Chondrocyte (in vitro differentiated cells): ENCODE measurements around the gene CALHM3. TPM values are rescaled to one million over a fixed set of nuclear protein-coding genes. Genes with fewer than 3 reads are reported as not detected.
A peak's percentile ranks its signal among the peaks of the same experiment; 100 is the strongest.

Source experiments
- DNase-seq: peaks from one replicate; pipeline ENCODE4 v3.0.0; 2021; ENCODE audit warnings: mixed read lengths, low spot score
- H3K27ac Mint-ChIP-seq: one replicate; pipeline ENCODE4 v1.8.0; 2021; ENCODE audit warnings: mild to moderate bottlenecking, moderate library complexity, mixed read lengths; ENCODE audit not compliant: unreplicated experiment
- H3K27me3 Mint-ChIP-seq: 2 replicates; pipeline ENCODE4 v1.8.0; 2021; ENCODE audit warnings: low read depth, mixed read lengths
- H3K36me3 Mint-ChIP-seq: 2 replicates; pipeline ENCODE4 v1.8.0; 2021; ENCODE audit warnings: low read depth, mixed read lengths
- H3K4me1 Mint-ChIP-seq: 2 replicates; pipeline ENCODE4 v1.8.0; 2021; ENCODE audit warnings: low read depth, mild to moderate bottlenecking, mixed read lengths
- H3K4me3 Mint-ChIP-seq: one replicate; pipeline ENCODE4 v1.8.0; 2021; ENCODE audit warnings: mild to moderate bottlenecking, moderate library complexity, mixed read lengths; ENCODE audit not compliant: unreplicated experiment
- H3K9me3 Mint-ChIP-seq: 2 replicates; pipeline ENCODE4 v1.8.0; 2021; ENCODE audit warnings: low read depth, mixed read lengths
- CTCF ChIP-seq: fragments of 200-600 bp; sonication (generic); IDR thresholded peaks from 2 replicates; pipeline ENCODE4 v1.5.0; 2021; ENCODE audit warnings: antibody characterized with exemption, mild to moderate bottlenecking, moderate library complexity
- total RNA-seq: library from RNA; stranded (reverse); gene quantifications from 3 replicates; pipeline ENCODE4 v1.2.1, GENCODE V29; 2021

CALHM3 gene
- total RNA-seq, 1 donor from 2014 or later = not detected

- peaks cover 12% of the 10 kb centered on the region for H3K36me3 Mint-ChIP-seq
- H3K27ac Mint-ChIP-seq = peak overlapping the region; percentile 83
- no peak for DNase-seq
- no peaks in the 10 kb centered on the region for H3K9me3 Mint-ChIP-seq
- peak overlapping the region; percentile 75 for H3K4me3 Mint-ChIP-seq
- no peaks in the 10 kb centered on the region for H3K27me3 Mint-ChIP-seq
- H3K4me1 Mint-ChIP-seq = peaks cover 39% of the 10 kb centered on the region
- no peak for TF ChIP-seq CTCF
Measured at GRCh38 chr10:103451091-103451813, 27.8 kb downstream of the CALHM3 start.

GRCh38 chr10:103450201-103450695, 28.8 kb downstream of the CALHM3 start:
- no peaks in the 10 kb centered on the region for H3K9me3 Mint-ChIP-seq
- H3K27me3 Mint-ChIP-seq = no peaks in the 10 kb centered on the region
- peak overlapping the region; percentile 83 for H3K27ac Mint-ChIP-seq
- TF ChIP-seq CTCF = no peak
- H3K4me3 Mint-ChIP-seq = peak overlapping the region; percentile 75
- peaks cover 49% of the 10 kb centered on the region for H3K4me1 Mint-ChIP-seq
- no peak for DNase-seq
- peaks cover 19% of the 10 kb centered on the region for H3K36me3 Mint-ChIP-seq

- H3K27me3 Mint-ChIP-seq = no peaks in the 10 kb centered on the region
- TF ChIP-seq CTCF = no peak
- DNase-seq = no peak
- peak overlapping the region; percentile 79 for H3K27ac Mint-ChIP-seq
- H3K4me1 Mint-ChIP-seq = peaks cover 51% of the 10 kb centered on the region
- no peak overlapping the region for H3K4me3 Mint-ChIP-seq
- H3K36me3 Mint-ChIP-seq = peaks cover 26% of the 10 kb centered on the region
- H3K9me3 Mint-ChIP-seq = no peaks in the 10 kb centered on the region
Measured at GRCh38 chr10:103449208-103450144, 29.6 kb downstream of the CALHM3 start.

- Mint-ChIP-seq H3K4me1 (peaks cover 51% of the 10 kb centered on the region), H3K27ac (peak overlapping the region; percentile 79), H3K4me3 (no peak overlapping the region), H3K9me3 (no peaks in the 10 kb centered on the region), H3K36me3 (peaks cover 32% of the 10 kb centered on the region), H3K27me3 (no peaks in the 10 kb centered on the region)
- DNase-seq = no peak
- no peak for TF ChIP-seq CTCF
Measured at GRCh38 chr10:103448746-103449145, 30.3 kb downstream of the CALHM3 start.

DNA sequence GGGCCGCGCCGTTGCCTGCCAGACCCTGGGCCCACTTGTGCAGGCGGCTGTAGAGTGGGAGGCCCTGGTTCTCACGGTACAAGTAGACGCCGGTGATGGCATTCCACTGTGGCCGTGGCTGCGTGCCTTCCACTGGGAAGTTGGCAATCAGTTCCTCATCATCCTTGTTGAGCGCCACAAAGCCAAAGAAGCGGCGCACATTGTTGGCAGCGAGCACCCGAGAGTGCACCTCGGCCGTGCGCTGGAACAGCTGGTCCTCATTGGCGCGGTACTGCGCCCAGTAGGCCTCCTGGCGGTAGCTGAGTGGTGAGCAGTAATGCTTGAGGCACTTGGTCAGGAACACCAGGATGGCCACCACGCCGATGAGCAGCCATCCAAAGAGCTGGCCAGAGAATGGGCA, 31.9 kb downstream of the CALHM3 start:
- no peak for DNase-seq
- no peak for TF ChIP-seq CTCF
- no peaks in the 10 kb centered on the region for H3K27me3 Mint-ChIP-seq
- no peak overlapping the region for H3K27ac Mint-ChIP-seq
- no peak overlapping the region for H3K4me3 Mint-ChIP-seq
- peaks cover 42% of the 10 kb centered on the region for H3K36me3 Mint-ChIP-seq
- H3K9me3 Mint-ChIP-seq = no peaks in the 10 kb centered on the region
- peaks cover 57% of the 10 kb centered on the region for H3K4me1 Mint-ChIP-seq
